CD4-positive, alpha-beta T cell (primary cell): Measurements from ENCODE around the gene BHLHE23. TPM values are rescaled to one million over a fixed set of nuclear protein-coding genes. Genes with fewer than 3 reads are reported as not detected.
A peak's percentile ranks its signal among the peaks of the same experiment; 100 is the strongest.

Experiments
- ATAC-seq: fragments of 200-7000 bp; cut with Tn5 transposase; one replicate; pipeline ENCODE4 v1.10.0; 2022; ENCODE audit warnings: mild to moderate bottlenecking; ENCODE audit not compliant: poor library complexity
- CTCF ChIA-PET: fragments of 350-600 bp; sonication (Branson Sonifier 250); formaldehyde crosslinking; loops from one replicate; lab custom pipeline; 2021; ENCODE audit warnings: antibody characterized with exemption, inconsistent platforms; lab: Charles Lee
- POLR2A ChIA-PET: fragments of 350-600 bp; sonication (Branson Sonifier 250); formaldehyde crosslinking; loops from one replicate; lab custom pipeline; 2021; ENCODE audit warnings: antibody characterized with exemption, inconsistent platforms; lab: Charles Lee
- DNase-seq, 14 experiments: peaks; one replicate each; pipeline ENCODE4 v3.0.0-alpha.2; 2013 to 2020; ENCODE audit warnings: mixed read lengths in 2 of 14
- H3K27ac ChIP-seq, 2 donors: one replicate each; pipeline versions ENCODE4 v1.5.1 to v1.7.0; 2013; ENCODE audit warnings: low read length in 2 of 2, low read depth in 1 of 2, mild to moderate bottlenecking in 1 of 2
- H3K27me3 ChIP-seq, 2 experiments: 1 replicate in 1 of 2; 2 replicates in 1 of 2; pipeline versions ENCODE4 v1.6.1 to v1.7.0; 2013; ENCODE audit warnings: low read length in 2 of 2, control low read depth in 1 of 2, mild to moderate bottlenecking in 1 of 2, moderate library complexity in 1 of 2; ENCODE audit not compliant: insufficient read depth in 2 of 2, control insufficient read depth in 1 of 2
- H3K36me3 ChIP-seq: one replicate; pipeline ENCODE4 v1.6.1; 2013; ENCODE audit warnings: low read length, control low read depth; ENCODE audit not compliant: insufficient read depth
- H3K4me1 ChIP-seq: one replicate; pipeline ENCODE4 v1.6.1; 2013; ENCODE audit warnings: low read length, control low read depth; ENCODE audit not compliant: insufficient read depth
- H3K4me3 ChIP-seq: one replicate; pipeline ENCODE4 v1.5.1; 2013; ENCODE audit warnings: mild to moderate bottlenecking, low read length, moderate library complexity
- H3K9me3 ChIP-seq, 2 experiments: 1 replicate in 1 of 2; 2 replicates in 1 of 2; pipeline versions ENCODE4 v1.6.1 to v1.7.0; 2013; ENCODE audit warnings: low read length in 2 of 2, mild to moderate bottlenecking in 2 of 2, control low read depth in 1 of 2, moderate library complexity in 1 of 2; ENCODE audit not compliant: control insufficient read depth in 1 of 2, insufficient read depth in 1 of 2
- H3K27ac Mint-ChIP-seq: one replicate; pipeline ENCODE4 v1.8.0; 2020; ENCODE audit warnings: mixed read lengths
- H3K27me3 Mint-ChIP-seq: one replicate; pipeline ENCODE4 v1.8.0; 2021; ENCODE audit warnings: mixed read lengths
- H3K36me3 Mint-ChIP-seq: one replicate; pipeline ENCODE4 v1.8.0; 2021; ENCODE audit warnings: low read depth, mixed read lengths
- H3K4me1 Mint-ChIP-seq: one replicate; pipeline ENCODE4 v1.8.0; 2021; ENCODE audit warnings: low read depth, mixed read lengths
- H3K4me3 Mint-ChIP-seq: one replicate; pipeline ENCODE4 v1.8.0; 2020; ENCODE audit warnings: mild to moderate bottlenecking, mixed read lengths
- H3K9me3 Mint-ChIP-seq: one replicate; pipeline ENCODE4 v1.8.0; 2020; ENCODE audit warnings: mixed read lengths
- CTCF ChIP-seq: fragments of 200-600 bp; IDR thresholded peaks from one replicate; pipeline ENCODE4 v1.8.0; 2022; ENCODE audit warnings: antibody characterized with exemption, mild to moderate bottlenecking
- intact Hi-C, 2 experiments: fragments of 100-400 bp; cut with DNase I in 1 of 2; cut with micrococcal nuclease in 1 of 2; formaldehyde crosslinking; loops; one replicate each; pipeline versions ENCODE4 v1.15.1 to v1.9.0; 2023 to 2025; cut with DNase I, micrococcal nuclease
- total RNA-seq, 174 experiments: library from RNA in 2 of 174; stranded (reverse) in 2 of 174; gene quantifications; one replicate each; pipeline ENCODE4 v1.2.3 and lab custom pipeline; 2021 to 2026

Gene BHLHE23
- total RNA-seq, 2 experiments from 2014 or later: not detected

GRCh38 chr20:62982124-62983075 lies 24.4 kb downstream of the BHLHE23 start:
- no peak overlapping the region for H3K27ac ChIP-seq
- Mint-ChIP-seq H3K36me3 (no peaks in the 10 kb centered on the region), H3K9me3 (no peaks in the 10 kb centered on the region), H3K4me1 (peaks cover 36% of the 10 kb centered on the region), H3K27ac (no peak overlapping the region), H3K27me3 (peaks cover 54% of the 10 kb centered on the region), H3K4me3 (no peak overlapping the region)
- no peak overlapping the region for H3K4me3 ChIP-seq
- intact Hi-C loops: no loop called here
- TF ChIP-seq CTCF: no peak
- peaks cover 0 to 18% of the 10 kb centered on the region in 2 experiments for H3K9me3 ChIP-seq
- ATAC-seq: no peak
- ChIA-PET CTCF (interaction anchor here (1.3 to 3.9 kb wide), 2 partner anchors 10 to 27 kb away, joined by 6 to 23 read pairs; no protein-coding TSS in a partner anchor), POLR2A (interaction anchor here (0.9 kb wide), 1 partner anchor 24 kb away, joined by 3 read pairs; the partner anchor contains the start of gene BHLHE23)
- peaks cover 31 to 47% of the 10 kb centered on the region in 2 experiments for H3K27me3 ChIP-seq
- DNase-seq: peak in 1 of 14 experiments; percentile 19
- H3K4me1 ChIP-seq: peaks cover 50% of the 10 kb centered on the region
- H3K36me3 ChIP-seq: no peaks in the 10 kb centered on the region

GRCh38 chr20:62980970-62981369 lies 25.8 kb downstream of the BHLHE23 start:
- no peak for TF ChIP-seq CTCF
- no peak overlapping the region for H3K27ac ChIP-seq
- peaks cover 44% of the 10 kb centered on the region for H3K4me1 Mint-ChIP-seq
- ChIA-PET CTCF (interaction anchor here (0.8 to 3.9 kb wide), 5 partner anchors 8 to 173 kb away, joined by 3 to 23 read pairs (median 3); no protein-coding TSS in a partner anchor), POLR2A (no interaction called here)
- H3K36me3 Mint-ChIP-seq: no peaks in the 10 kb centered on the region
- peaks cover 55% of the 10 kb centered on the region for H3K4me1 ChIP-seq
- H3K4me3 Mint-ChIP-seq: no peak overlapping the region
- ATAC-seq: peak; percentile 30
- H3K9me3 ChIP-seq: peaks cover 0 to 18% of the 10 kb centered on the region in 2 experiments
- peaks cover 60% of the 10 kb centered on the region for H3K27me3 Mint-ChIP-seq
- H3K9me3 Mint-ChIP-seq: no peaks in the 10 kb centered on the region
- peaks cover 37 to 54% of the 10 kb centered on the region in 2 experiments for H3K27me3 ChIP-seq
- H3K27ac Mint-ChIP-seq: no peak overlapping the region
- no peaks in the 10 kb centered on the region for H3K36me3 ChIP-seq
- intact Hi-C loops: no loop called here
- peak in 13 of 14 experiments; percentile 28 to 81 (median 50) for DNase-seq
- no peak overlapping the region for H3K4me3 ChIP-seq

GRCh38 chr20:62980380-62980960 lies 26.3 kb downstream of the BHLHE23 start:
- ChIA-PET POLR2A (no interaction called here), CTCF (interaction anchor here (0.8 to 3.9 kb wide), 5 partner anchors 8 to 172 kb away, joined by 3 to 23 read pairs (median 3); no protein-coding TSS in a partner anchor)
- Histone ChIP-seq H3K4me1 (peaks cover 55% of the 10 kb centered on the region), H3K9me3 (peaks cover 0 to 18% of the 10 kb centered on the region in 2 experiments), H3K27ac (no peak overlapping the region), H3K4me3 (no peak overlapping the region), H3K36me3 (no peaks in the 10 kb centered on the region), H3K27me3 (peaks cover 42 to 57% of the 10 kb centered on the region in 2 experiments)
- no peaks in the 10 kb centered on the region for H3K36me3 Mint-ChIP-seq
- no peak for ATAC-seq
- no peaks in the 10 kb centered on the region for H3K9me3 Mint-ChIP-seq
- intact Hi-C loops: no loop called here
- no peak overlapping the region for H3K27ac Mint-ChIP-seq
- H3K4me1 Mint-ChIP-seq: peaks cover 44% of the 10 kb centered on the region
- no peak for TF ChIP-seq CTCF
- no peak overlapping the region for H3K4me3 Mint-ChIP-seq
- H3K27me3 Mint-ChIP-seq: peaks cover 65% of the 10 kb centered on the region
- DNase-seq: no peak
